K562 treated with DMSO at 1 percent for 12 hours (cell line): ENCODE data around the gene LUZP2. TPM values are rescaled to one million over a fixed set of nuclear protein-coding genes. Genes with fewer than 3 reads are reported as not detected.

ENCODE experiments used
- total RNA-seq: library from RNA; unstranded; fragments of 300-600 nt; gene quantifications from 2 replicates; pipeline ENCODE4 v1.2.3, GENCODE V29; 2022; ENCODE audit not compliant: insufficient read depth

LUZP2 gene
- not detected in 2 replicates for total RNA-seq

DNA sequence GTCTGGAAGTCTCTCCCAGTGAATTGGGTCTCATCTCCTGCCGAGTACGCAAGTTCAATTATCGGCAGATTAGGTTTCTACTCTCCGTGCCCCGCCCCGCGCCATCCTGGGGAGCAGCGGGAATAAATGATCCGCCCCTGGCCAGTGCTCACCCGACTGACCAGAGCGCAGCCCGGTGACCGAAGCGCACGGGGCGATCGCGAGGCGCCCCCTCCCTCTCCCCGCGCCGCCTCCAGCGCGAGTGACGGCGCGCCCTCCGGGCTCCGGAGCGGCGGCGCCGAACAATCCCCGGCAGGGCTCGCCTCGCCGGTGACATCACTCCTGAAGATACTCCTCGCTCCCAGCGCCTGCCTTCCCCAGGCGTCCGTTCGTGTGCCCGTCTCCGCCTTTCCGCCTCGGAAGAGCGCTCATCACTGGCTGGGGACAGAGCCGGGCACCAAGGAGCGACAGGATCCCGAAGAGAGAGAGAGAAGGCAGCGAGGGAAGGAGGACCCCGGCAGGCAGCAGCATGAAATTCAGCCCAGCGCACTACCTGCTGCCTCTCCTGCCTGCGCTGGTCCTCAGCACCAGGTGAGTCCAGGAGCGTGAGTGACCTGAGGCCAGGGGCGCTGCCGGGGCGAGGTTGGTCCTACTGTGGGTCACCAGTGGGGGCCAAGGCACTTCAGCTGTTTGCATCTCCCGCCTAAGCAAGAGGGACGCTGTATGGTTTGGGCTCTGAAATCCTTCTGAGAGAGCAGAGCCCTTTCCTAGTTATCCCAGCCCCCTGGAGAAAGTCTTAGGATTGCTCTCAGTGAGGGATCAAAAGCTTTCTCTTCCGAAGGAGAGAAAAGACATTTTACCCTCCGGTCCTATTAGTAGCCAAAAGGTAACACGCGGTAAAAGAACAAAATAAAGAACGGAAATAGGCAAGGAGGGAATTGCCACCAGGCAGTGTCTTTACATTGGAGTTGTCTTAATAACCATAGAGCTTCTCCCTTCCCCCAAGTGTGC, at the start of gene LUZP2:
Gene LUZP2 (plus strand): TSS at position 318 of the 990 bp plus-strand sequence.

